ENCODE measurements around the gene PTPN14. TPM values are rescaled to one million over a fixed set of nuclear protein-coding genes. Genes with fewer than 3 reads are reported as not detected.
"Not testable (repeated sequence)": the region's sequence is repeated elsewhere in the genome, so short reads cannot be mapped to it uniquely, and the experiment has no call there.

PTPN14 gene
- total and polyA plus RNA-seq, 2 donors: 1.3 to 4.3 TPM

DNA sequence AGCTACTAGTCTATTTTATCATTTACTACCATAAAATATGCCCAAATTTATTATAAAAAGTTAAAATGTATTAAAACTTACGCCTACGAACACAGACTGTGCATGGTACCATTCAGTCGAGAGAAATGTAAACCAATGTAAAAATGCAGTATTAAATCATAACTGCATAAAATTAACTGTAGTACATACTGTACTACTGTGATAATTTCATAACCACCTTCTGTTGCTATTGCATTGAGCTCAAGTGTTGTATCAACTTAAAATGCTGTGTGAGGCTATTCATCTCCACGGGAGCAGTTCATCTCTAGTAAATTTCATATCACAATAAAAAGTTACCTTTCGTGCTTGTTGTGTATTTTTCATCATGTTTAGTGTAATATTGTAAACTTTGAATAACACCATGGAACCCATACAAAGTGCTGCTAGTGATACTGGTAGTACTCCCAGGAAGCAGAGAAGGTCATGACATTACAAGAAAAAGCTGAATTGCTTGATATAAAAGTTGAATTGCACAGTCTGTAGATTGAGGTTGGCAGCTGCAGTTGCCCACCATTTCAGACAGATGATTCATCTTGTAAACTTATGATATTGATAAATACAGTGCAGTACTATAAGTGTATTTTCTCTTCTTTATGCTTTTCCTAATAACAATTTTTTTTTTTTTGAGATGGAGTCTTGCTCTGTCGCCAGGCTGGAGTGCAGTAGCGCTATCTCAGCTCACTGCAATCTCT lies 32.6 kb upstream of the PTPN14 start:
- Histone ChIP-seq H3K36me3 (ENCODE audit: control insufficient read depth in 2 of 2, insufficient read depth in 2 of 2, low read length in 1 of 2) (no peaks in the 10 kb centered on the region), H3K27ac (ENCODE audit: low read depth in 1 of 2, low read length in 1 of 2) (no peak overlapping the region), H3K27me3 (ENCODE audit: control insufficient read depth in 2 of 2, insufficient read depth in 1 of 2, low read length in 1 of 2) (no peaks in the 10 kb centered on the region), H3K4me1 (ENCODE audit: control insufficient read depth in 2 of 2, insufficient read depth in 2 of 2, low read length in 2 of 2) (no peaks in the 10 kb centered on the region), H3K9me3 (ENCODE audit: control insufficient read depth in 2 of 2, insufficient read depth in 1 of 2, low read length in 1 of 2) (no peaks in the 10 kb centered on the region), H3K4me3 (ENCODE audit: low read length in 2 of 2) (no peak overlapping the region)
- no peak for DNase-seq (ENCODE audit: low read depth in 6 of 9, low spot score in 9 of 9)
- 97% methylated on average over 7 of the region's 7 CpGs for WGBS

GRCh38 chr1:214583113-214583512 lies 31.7 kb upstream of the PTPN14 start:
- H3K4me1 ChIP-seq (ENCODE audit: control insufficient read depth in 2 of 2, insufficient read depth in 2 of 2, low read length in 2 of 2): no peaks in the 10 kb centered on the region
- no peak for DNase-seq (ENCODE audit: low read depth in 6 of 9, low spot score in 9 of 9)
- H3K27me3 ChIP-seq (ENCODE audit: control insufficient read depth in 2 of 2, insufficient read depth in 1 of 2, low read length in 1 of 2): no peaks in the 10 kb centered on the region
- H3K4me3 ChIP-seq (ENCODE audit: low read length in 2 of 2): no peak overlapping the region
- H3K36me3 ChIP-seq (ENCODE audit: control insufficient read depth in 2 of 2, insufficient read depth in 2 of 2, low read length in 1 of 2): no peaks in the 10 kb centered on the region
- 93% methylated on average over 6 of the region's 6 CpGs for WGBS
- H3K27ac ChIP-seq (ENCODE audit: low read depth in 1 of 2, low read length in 1 of 2): no peak overlapping the region
- no peaks in the 10 kb centered on the region for H3K9me3 ChIP-seq (ENCODE audit: control insufficient read depth in 2 of 2, insufficient read depth in 1 of 2, low read length in 1 of 2)

- Histone ChIP-seq H3K27ac (ENCODE audit: low read depth in 1 of 2, low read length in 1 of 2) (no peak overlapping the region), H3K4me3 (ENCODE audit: low read length in 2 of 2) (no peak overlapping the region), H3K4me1 (ENCODE audit: control insufficient read depth in 2 of 2, insufficient read depth in 2 of 2, low read length in 2 of 2) (no peaks in the 10 kb centered on the region), H3K36me3 (ENCODE audit: control insufficient read depth in 2 of 2, insufficient read depth in 2 of 2, low read length in 1 of 2) (no peaks in the 10 kb centered on the region), H3K9me3 (ENCODE audit: control insufficient read depth in 2 of 2, insufficient read depth in 1 of 2, low read length in 1 of 2) (no peaks in the 10 kb centered on the region), H3K27me3 (ENCODE audit: control insufficient read depth in 2 of 2, insufficient read depth in 1 of 2, low read length in 1 of 2) (no peaks in the 10 kb centered on the region)
- DNase-seq (ENCODE audit: low read depth in 6 of 9, low spot score in 9 of 9): no peak
- WGBS: 87% methylated on average over 7 of the region's 7 CpGs
Measured at GRCh38 chr1:214582289-214582891, 31.0 kb upstream of the PTPN14 start.

- H3K36me3 ChIP-seq (ENCODE audit: control insufficient read depth in 2 of 2, insufficient read depth in 2 of 2, low read length in 1 of 2): no peaks in the 10 kb centered on the region
- no peaks in the 10 kb centered on the region for H3K4me1 ChIP-seq (ENCODE audit: control insufficient read depth in 2 of 2, insufficient read depth in 2 of 2, low read length in 2 of 2)
- DNase-seq (ENCODE audit: low read depth in 6 of 9, low spot score in 9 of 9): no peak
- no peaks in the 10 kb centered on the region for H3K27me3 ChIP-seq (ENCODE audit: control insufficient read depth in 2 of 2, insufficient read depth in 1 of 2, low read length in 1 of 2)
- 61% methylated on average over 2 of the region's 2 CpGs for WGBS
- peaks cover 0 to 5% of the 10 kb centered on the region in 2 donors for H3K9me3 ChIP-seq (ENCODE audit: control insufficient read depth in 2 of 2, insufficient read depth in 1 of 2, low read length in 1 of 2)
- H3K4me3 ChIP-seq (ENCODE audit: low read length in 2 of 2): no peak overlapping the region
- no peak overlapping the region for H3K27ac ChIP-seq (ENCODE audit: low read depth in 1 of 2, low read length in 1 of 2)
Measured at GRCh38 chr1:214581785-214582184, 30.4 kb upstream of the PTPN14 start.

DNA sequence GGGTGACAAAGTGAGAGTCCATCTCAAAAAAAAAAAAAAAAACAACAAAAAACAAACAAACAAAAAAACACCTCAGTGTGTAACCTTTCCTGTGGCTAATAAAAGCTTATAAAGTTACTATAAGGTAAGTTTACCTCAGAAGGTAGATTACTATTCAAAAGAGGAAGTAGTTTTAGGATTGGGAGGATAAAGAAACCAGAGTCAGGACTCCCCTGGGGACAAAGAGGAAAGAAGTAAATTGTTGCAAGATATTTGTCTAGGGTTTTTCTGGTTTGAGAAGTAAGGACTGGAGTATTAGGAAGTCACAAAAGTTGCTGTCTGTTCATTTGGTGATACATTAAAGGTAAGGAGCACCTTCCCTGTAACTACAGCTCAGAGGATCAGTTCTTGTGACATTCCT lies 27.8 kb upstream of the PTPN14 start:
- Histone ChIP-seq H3K4me3 (ENCODE audit: low read length in 2 of 2) (no peak overlapping the region), H3K4me1 (ENCODE audit: control insufficient read depth in 2 of 2, insufficient read depth in 2 of 2, low read length in 2 of 2) (no peaks in the 10 kb centered on the region), H3K36me3 (ENCODE audit: control insufficient read depth in 2 of 2, insufficient read depth in 2 of 2, low read length in 1 of 2) (no peaks in the 10 kb centered on the region), H3K27ac (ENCODE audit: low read depth in 1 of 2, low read length in 1 of 2) (no peak overlapping the region), H3K9me3 (ENCODE audit: control insufficient read depth in 2 of 2, insufficient read depth in 1 of 2, low read length in 1 of 2) (peaks cover 0 to 13% of the 10 kb centered on the region in 2 donors), H3K27me3 (ENCODE audit: control insufficient read depth in 2 of 2, insufficient read depth in 1 of 2, low read length in 1 of 2) (no peaks in the 10 kb centered on the region)
- DNase-seq (ENCODE audit: low read depth in 6 of 9, low spot score in 9 of 9): no peak

GRCh38 chr1:214576120-214576519 lies 24.7 kb upstream of the PTPN14 start:
- not testable (repeated sequence) for H3K36me3 ChIP-seq (ENCODE audit: control insufficient read depth in 2 of 2, insufficient read depth in 2 of 2, low read length in 1 of 2); H3K4me1 ChIP-seq (ENCODE audit: control insufficient read depth in 2 of 2, insufficient read depth in 2 of 2, low read length in 2 of 2); H3K4me3 ChIP-seq (ENCODE audit: low read length in 2 of 2); H3K27me3 ChIP-seq (ENCODE audit: control insufficient read depth in 2 of 2, insufficient read depth in 1 of 2, low read length in 1 of 2); H3K27ac ChIP-seq (ENCODE audit: low read depth in 1 of 2, low read length in 1 of 2); DNase-seq (ENCODE audit: low read depth in 6 of 9, low spot score in 9 of 9)
- H3K9me3 ChIP-seq (ENCODE audit: control insufficient read depth in 2 of 2, insufficient read depth in 1 of 2, low read length in 1 of 2): peaks cover 0 to 13% of the 10 kb centered on the region in 2 donors
- 83% methylated on average over 3 of the region's 3 CpGs for WGBS

DNA sequence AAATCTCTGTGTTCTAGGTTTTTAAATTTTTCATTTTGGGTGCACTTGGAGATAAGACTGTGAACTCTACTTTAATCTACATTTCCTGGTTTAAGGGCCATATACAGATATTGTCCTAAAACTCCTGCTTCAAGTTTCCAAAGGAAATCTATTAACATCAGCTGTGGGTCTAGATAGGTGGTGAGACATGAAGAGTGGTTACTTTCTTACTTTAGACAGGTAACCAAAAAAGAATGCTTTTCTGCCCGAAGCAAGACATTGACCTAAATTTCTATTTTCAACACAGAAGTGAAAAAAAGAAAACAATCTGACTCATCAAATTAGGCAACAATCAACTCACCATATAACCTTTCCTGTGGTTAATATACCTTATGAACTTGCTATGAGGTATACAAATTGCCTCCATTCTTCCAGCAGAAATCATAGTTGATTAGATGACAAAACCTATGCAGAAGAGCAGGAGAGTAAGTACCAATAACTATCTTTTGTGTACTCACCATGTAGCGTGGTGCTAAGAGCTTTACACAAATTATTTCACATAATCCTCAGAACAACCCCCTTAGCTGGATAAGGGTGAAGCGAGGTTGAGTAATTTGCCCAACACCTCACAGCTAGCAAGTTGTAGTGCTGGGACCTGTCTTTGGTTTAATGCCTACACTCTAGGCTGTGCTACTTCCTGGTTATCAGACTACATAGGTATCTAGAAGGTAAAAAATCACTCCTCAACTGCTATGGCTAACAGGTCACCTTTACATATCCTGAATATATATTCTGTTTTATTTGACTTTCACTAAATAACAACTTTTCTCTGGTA lies 23.4 kb upstream of the PTPN14 start:
- Histone ChIP-seq H3K4me3 (ENCODE audit: low read length in 2 of 2) (no peak overlapping the region), H3K36me3 (ENCODE audit: control insufficient read depth in 2 of 2, insufficient read depth in 2 of 2, low read length in 1 of 2) (no peaks in the 10 kb centered on the region), H3K27me3 (ENCODE audit: control insufficient read depth in 2 of 2, insufficient read depth in 1 of 2, low read length in 1 of 2) (no peaks in the 10 kb centered on the region), H3K9me3 (ENCODE audit: control insufficient read depth in 2 of 2, insufficient read depth in 1 of 2, low read length in 1 of 2) (peaks cover 0 to 13% of the 10 kb centered on the region in 2 donors), H3K27ac (ENCODE audit: low read depth in 1 of 2, low read length in 1 of 2) (no peak overlapping the region), H3K4me1 (ENCODE audit: control insufficient read depth in 2 of 2, insufficient read depth in 2 of 2, low read length in 2 of 2) (no peaks in the 10 kb centered on the region)
- whole genome bisulfite sequencing: 96% methylated on average over 3 of the region's 3 CpGs
- no peak for DNase-seq (ENCODE audit: low read depth in 6 of 9, low spot score in 9 of 9)

DNA sequence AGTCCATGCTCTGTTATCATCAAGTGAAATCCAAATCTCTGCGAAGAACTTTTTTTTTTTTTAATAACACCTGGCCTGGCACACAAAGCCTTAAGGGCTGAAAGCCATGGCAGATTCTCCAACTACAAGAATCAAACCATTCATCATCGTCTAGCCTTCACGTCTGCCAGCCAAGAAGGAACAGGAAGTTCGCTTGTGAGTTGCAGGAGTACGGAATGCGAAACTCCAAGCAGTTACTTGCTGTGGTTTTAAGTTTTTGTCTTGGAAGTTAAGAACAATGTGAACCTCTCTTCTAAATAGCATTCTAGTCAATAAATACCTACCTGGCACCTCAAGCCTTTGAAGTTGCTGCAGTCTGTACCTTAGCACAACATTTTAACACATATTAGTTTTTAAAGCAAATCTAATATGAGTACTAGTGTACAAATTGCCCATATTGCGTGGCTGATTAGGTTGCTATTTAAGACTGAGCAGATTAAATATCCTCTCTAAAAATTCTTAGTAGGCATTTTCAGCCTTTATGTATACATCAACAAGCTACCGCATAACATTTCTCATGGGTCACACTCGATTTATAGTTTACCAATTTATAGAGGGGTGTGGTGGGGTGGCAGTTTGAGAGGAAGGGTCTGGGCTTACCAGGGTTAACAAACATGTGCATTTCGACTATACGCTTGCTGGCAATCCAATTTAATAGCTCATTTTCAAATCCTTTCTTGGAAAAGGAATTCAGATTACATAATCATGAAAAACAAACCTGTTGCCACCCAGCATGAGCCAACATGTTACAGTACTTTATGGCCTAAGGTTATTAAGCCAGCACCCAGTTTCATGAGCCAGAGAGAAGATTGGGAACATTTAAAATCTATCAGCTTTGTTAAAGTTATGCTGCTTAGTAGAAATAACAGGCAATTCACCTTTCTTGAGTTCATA lies 22.2 kb upstream of the PTPN14 start:
- no peak overlapping the region for H3K4me3 ChIP-seq (ENCODE audit: low read length in 2 of 2)
- peaks cover 0 to 13% of the 10 kb centered on the region in 2 donors for H3K9me3 ChIP-seq (ENCODE audit: control insufficient read depth in 2 of 2, insufficient read depth in 1 of 2, low read length in 1 of 2)
- no peaks in the 10 kb centered on the region for H3K27me3 ChIP-seq (ENCODE audit: control insufficient read depth in 2 of 2, insufficient read depth in 1 of 2, low read length in 1 of 2)
- no peaks in the 10 kb centered on the region for H3K4me1 ChIP-seq (ENCODE audit: control insufficient read depth in 2 of 2, insufficient read depth in 2 of 2, low read length in 2 of 2)
- DNase-seq (ENCODE audit: low read depth in 6 of 9, low spot score in 9 of 9): no peak
- no peaks in the 10 kb centered on the region for H3K36me3 ChIP-seq (ENCODE audit: control insufficient read depth in 2 of 2, insufficient read depth in 2 of 2, low read length in 1 of 2)
- H3K27ac ChIP-seq (ENCODE audit: low read depth in 1 of 2, low read length in 1 of 2): no peak overlapping the region
- WGBS: 80% methylated on average over 11 of the region's 11 CpGs

All from thymus (tissue), 11 donors.